Hematopoietic multipotent progenitor cell treated with erythropoietin and hydrocortisone succinate and interleukin-3 and kit ligand, for 8 days (in vitro differentiated cells): ENCODE data around the gene C21orf91.
A peak's percentile ranks its signal among the peaks of the same experiment; 100 is the strongest.

ENCODE experiments used
- DNase-seq: peaks from one replicate; pipeline ENCODE4 v3.0.0-alpha.2; 2015

Gene C21orf91

DNA sequence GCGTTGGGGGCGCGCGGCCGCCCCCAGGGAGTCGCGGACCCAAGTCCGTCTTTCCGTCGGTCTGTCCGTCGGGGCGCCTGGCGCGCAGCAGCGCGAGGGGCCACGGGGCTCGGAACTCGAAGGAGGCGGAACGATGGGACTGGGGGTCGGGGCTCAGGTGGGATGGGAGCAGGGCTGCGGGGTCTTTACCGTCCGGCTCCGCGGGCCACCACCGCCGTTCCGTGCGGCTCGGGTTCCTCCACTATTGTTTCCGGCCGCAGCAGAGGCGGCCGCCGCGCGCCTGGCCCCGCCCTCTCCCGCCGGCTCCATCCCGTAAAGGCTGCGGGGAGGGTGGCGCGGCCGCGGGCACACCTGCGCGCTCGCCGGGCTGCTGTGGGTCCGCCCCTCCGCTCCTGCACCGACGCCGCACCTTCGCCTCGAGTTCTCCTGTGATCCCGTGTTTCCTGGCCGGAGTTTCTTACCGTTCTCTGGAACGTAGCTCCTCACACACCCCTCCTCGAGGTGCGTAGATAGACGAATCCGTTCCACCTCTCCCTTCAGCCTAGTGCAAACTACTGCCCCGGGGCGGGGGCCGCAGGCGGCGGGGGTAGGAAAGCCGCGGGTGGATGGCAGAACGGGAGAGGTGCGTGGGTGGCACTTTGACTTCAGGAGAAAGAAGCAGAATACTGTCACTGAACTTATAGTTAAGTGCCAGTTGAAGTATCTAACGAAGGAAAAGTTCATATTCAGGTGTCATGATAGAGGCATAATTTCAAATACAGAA lies at the start of gene C21orf91:
Gene C21orf91 (minus strand): TSS at position 243 of the 763 bp plus-strand sequence. CDS start 1,038 bp downstream, outside the sequence.
- DNase-seq = peak; percentile 91

DNA sequence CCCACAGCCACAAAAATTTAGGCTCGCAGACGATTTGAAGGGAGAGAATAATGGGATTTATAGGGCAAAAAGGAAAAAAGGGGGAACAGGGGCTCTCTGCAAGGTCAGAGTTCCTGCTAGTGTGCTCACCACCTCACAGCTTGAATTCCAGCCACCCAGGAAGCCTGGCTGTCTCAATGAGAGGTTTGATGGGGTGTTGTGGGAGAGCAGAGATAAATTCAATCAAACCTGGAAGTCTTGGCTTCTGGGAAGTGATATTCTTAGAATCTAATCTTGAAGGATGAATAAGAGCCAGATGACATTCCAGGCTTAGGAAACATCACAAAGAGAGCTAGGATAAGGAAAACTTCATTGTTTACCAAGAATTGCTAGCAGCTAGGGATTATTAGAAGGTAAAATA lies 47.4 kb upstream of the C21orf91 start:
- no peak for DNase-seq

DNA sequence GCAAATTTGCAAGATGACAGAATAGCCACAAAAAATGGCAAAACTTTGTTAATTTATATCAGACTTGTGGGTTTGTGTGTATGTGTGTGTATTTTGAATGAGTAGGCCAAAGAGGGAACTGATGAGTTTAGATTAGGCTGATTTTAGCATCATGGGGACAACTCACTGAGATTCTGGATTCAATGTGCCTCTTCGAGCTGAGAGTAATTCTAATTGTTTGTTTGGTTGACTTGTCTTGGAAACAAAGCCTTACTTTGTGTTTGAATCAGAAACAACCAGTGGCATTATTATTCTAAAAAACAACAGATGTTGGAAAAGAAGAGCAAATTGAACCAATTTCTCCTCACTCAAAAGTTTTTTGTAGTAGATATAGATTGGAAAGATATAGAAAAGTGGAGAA lies 40.5 kb upstream of the C21orf91 start:
- no peak for DNase-seq

DNA sequence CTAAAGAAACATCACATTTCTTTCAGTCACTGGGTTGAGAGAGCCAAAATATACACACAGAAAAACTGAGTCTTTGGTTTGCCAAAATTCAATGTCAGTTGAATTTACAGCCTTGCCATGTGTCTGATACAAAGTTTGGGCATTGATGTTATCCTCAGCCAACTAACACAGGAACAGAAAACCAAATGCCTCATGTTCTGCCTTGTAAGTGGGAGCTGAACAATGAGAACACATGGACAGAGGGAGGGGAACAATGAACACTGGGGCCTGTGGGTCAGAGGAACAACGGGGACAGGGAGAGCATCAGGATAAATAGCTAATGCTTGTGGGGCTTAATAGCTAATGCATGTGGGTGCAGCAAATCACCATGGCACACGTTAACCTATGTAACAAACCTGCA lies 39.6 kb upstream of the C21orf91 start:
- DNase-seq = no peak

DNA sequence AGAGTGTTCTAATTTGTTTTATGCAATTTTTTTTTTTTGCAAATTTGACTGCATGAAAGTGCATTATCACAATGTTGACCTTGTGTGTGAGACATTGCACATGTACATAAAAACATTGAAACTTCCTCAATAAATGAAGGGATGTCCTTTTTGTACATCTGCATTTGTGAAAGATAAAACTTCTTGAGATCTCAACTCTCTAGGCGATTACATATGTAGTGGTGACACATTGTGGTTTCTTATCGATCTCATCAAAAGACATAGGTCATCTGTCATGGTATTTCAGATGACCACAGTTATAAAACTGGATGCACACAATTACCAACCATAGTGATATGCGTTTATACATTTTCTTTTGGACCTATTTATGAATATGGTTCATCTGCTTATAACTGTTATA lies 35.6 kb upstream of the C21orf91 start:
- DNase-seq = peak; percentile 17

DNA sequence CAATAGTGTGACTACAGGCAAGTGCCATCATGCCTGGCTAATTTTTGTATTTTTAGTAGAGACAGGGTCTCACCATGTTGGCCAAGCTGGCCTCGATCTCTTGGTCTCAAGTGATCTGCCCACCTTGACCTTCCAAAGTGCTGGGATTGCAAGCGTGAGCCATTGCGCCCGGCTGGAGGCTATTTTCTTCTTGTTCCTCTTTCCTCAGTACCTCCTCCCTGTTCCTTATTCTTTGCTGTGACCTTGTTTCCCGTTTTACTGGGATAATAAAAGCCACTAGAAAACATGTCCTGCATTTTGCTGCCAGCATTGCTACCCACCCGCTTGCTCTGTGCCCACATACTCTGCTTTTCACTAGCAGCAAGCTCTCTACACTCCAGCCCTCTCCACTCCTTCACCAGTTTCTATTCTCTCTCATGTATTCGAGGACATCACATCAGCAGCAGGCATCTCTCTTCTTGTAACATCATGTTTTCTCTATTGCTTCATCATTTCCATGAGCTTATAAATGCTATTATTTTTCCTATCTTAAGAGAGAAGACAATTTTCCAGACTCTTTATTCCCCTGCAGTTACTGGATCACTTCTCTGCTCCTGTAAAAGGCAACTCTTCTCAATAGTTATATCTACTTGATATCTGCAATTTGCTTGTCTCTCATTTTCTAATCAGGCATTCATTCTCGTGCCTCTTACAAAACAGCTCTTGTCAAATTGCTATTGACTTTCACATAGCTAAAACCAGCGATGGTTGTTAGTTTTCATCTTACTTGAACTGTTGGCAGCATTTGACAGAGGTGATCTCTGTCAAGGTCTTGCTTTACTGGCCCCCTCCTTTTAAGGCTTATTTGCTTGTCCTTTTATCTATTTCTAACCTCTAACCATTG lies 34.5 kb upstream of the C21orf91 start:
- no peak for DNase-seq

DNA sequence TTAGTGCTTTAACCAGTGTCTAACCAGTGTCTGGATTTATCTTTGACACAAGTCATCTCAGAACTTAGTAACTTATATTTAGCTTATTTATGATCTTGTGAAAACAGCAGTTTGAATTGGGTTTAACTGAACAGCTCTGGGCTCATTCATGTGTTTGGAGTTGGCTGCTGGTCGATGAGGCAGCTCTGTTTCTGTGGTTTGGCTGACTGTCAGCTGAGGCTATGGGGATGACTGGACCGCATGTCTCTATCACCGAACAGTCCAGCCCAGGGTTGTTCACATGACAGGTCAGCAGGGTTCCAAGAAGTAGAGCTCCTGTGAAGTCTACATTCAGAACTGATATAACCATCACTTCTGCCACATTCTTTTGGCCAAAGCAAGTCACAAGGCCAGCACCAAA lies 29.1 kb upstream of the C21orf91 start:
- DNase-seq = peak; percentile 3

DNA sequence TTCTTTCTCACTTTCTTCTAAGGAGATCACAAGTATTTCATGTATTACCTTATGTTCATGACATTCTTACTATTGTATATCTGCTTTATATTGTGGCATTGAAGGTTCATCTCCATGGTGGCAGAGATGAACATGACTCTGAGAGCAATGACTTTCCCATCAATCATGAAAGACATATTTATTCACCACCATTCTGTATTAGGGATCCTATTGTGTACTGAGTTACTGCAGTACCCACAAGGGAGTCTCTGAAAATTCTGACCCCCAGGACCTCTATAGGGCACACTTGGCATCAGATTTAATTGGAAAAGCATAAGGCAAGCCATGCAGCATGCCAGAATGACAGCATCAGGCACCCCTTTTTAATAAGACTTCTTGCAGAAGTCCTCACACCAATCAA lies 21.9 kb upstream of the C21orf91 start:
- DNase-seq = no peak

DNA sequence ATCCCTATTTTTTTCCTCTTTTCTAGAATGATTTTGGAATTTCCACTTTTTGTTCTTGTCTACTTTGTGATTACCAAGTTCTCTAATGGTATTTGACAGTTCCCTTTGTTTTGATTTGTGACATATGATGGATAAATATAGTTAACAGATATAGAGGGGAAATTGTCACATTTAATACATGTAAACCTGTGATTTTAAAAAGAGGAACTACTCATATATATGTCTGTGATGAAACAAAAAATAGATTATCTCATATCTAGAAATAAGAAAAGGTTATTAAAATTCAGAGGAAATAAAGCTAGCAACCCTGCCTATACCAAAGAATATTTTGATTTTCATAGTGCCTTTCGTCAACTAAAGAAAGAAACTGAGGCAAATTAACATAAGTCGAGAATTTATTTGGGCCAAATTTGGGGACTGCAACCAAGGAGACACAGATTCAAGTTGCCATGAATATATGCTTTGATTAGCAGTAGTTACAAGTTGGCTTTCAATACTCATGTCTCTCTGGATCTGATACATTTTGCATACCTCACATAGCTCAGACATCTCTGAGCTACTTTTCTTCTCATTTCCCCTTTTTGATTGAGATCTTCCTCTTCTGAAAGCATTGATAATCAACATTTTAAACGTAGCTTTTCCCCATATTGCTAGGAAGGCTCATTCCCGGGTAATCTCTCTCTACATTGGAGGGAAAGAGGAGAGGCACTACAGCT lies 15.6 kb upstream of the C21orf91 start:
- DNase-seq = no peak

DNA sequence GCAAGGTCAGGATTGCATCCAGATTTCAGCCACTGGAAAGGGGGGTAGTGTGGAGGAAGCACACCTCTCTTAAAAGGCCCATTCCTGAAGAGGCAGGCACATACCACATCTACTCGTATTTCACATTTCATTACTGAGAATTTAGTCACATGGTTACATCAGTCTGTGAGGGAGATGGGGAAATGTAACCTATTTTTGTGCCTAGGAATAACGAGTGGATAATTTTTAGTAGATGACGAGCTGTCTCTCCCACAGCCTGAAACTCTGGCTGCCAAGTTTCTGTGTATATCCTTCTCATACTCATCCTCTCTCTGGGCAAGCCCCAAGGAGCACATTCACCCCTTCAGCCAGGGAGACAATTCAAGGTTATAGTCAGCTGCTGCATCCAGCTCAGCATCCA lies 10.3 kb upstream of the C21orf91 start:
- DNase-seq = no peak

DNA sequence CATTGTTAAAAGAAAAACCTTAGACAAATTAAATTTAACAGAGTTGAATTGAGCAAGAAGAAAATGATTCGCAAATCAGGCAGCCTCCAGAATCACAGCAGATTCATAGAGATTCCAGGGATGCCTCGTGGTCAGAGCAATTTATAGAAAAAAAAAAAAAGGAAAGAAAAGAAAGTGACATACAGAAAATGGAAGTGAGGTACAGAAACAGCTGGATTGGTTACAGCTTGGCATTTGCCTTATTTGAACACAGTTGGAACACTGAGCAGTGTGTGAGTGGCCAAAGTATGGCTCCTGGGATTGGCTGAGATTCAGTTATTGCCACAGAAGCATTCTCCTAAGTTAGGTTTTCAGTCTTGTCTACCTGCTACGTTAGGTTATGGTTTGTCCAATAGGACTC lies 9.1 kb upstream of the C21orf91 start:
- no peak for DNase-seq

DNA sequence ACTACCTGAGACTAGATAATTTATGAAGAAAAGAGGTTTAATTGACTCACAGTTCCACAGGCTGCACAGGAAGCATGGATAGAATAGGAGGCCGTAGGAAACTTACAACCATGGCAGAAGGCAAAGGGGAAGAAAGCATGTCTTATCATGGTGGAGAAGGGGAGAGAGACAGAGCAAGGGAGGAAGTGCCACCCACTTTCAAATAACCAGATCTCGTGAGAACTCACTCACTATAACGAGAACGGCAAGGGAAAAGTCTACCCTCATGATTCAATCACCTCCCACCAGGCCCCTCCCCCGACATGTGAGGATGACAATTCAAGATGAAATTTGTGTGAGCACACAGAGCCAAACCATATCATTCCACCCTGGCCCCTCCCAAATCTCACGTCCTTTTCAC lies 4.7 kb upstream of the C21orf91 start:
- no peak for DNase-seq

DNA sequence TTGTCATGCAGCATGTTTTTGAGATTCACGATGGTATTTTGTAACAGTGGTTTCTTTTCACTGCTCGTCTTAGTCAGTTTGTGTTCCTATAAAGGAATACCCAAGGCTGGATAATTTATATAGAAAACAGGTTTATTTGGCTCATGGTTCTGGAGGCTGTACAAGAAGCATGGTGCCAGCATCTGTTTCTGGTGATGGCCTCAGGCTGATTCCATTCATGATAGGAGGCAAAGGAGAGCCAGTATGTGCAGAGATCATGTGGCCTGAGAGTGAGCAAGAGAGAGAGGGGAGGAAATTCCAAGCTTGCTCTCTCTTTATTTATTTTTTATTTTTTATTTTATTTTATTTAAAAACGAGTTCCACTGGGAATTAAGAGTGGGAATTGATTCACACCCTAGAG lies 2.0 kb upstream of the C21orf91 start:
- DNase-seq = no peak

DNA sequence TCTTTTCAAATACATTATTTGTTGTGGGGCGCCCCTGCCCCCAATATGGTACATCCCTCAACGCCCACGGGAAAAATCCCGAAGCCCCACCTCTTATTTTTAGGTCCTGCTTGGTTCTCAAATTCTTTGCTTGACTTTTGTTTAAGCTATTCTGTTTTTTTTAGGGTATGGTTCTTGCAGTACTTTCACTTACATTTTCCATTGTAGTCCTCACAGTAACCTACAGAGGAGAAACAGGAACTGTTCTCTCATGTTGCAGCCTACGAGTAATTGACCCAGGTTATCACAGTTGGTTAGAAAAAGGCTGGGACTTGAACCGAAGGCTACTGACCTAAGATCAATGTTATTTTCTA lies 697 bp upstream of the C21orf91 start:
- no peak for DNase-seq

DNA sequence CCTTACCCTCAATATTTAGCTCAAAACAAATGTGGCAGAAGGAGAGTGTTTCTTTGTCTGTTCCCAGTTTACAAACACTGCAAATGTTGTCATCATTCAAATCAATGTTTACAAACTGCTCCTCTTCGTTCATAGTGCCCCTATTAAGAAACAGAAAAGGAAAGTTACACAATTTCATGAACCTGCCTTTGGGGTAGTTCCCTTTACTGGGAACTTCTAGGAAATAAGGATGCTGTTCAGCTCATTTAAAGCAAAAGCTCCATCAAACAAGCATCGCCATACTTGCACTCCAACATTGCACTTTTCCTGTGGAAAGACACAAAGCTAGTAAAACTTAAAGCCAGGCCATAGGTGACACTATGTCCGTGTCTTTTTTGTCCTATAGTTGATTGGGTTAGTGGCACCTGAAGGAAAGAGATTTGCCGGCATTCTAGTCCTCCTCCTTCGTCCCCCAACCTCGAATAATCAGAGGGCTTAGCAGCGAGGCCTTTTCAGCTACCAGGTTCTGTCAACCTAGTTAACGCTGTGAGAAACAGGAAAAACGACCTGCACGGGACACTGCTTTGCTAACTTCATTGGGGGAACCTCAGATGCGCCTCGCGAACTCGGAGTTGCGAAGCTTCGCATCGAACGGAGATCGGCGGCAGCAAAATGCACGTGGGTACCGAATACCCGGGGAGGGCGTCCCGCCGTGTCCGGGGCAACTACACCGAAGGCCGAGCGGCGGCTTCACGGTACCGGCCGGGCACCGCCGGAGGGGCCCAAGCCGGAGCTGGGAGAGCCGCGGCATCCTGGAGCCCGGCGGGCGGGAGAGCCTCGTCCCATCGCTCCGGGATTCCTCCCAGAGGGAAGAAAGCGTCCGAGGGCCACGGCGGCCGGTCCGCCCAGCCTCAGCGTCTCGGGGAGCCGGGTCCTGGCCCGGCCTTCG lies 706 bp downstream of the C21orf91 start:
- peak; percentile 21 for DNase-seq

DNA sequence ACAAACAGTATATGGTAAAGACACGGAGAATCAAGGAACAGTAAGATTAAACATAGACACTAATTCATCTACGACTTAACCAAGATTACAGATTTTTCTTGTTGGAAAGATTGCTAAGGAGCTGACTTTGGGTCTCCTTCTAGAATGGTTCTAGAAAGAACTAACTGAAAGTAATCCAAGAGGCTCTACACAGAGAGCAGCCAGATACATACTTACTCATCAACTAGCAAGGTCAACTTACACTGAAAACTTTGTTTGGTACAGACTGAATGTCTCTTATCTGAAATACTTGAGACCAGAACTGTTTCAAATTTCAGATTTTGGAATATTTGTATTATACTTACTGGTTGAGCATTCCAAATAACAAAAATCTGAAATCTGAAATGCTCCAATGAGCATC lies 5.8 kb downstream of the C21orf91 start:
- DNase-seq = no peak

DNA sequence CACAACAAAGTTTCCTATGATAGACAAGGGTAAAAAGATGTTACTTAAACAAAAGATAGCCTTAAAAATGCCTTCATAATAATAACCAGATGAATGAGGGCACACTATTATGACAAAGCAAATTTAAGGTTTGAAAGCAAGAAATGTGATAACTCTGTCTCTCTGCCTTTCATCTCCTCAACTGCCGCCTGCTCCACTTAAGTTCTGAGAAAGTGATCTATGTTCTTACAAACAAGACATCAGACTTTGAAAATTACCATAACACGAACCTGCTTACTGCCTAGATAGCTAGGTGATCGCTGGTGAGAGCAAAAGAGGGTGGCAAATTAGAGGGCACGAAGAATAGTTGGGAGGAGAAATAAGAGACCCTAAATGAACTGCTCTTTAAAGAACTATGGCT lies 13.2 kb downstream of the C21orf91 start:
- no peak for DNase-seq

DNA sequence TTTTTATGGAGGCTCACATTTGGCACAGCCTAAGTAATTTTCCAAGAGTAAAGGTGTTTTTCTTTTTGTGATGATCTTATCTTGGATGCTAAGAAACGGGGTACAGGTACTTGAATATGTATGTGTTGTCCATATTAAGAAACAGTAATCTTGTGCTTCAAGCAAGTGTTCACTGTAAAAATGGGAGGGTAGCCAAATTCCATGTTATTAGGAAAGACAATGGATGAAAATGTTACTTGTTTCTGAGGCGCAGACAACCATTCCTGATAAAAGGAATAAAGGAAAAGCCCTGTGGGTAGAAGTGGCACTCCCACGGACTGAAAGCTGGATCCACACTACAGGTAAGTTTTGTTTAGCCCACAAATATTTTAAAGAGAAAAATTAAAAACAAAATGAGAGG lies 15.6 kb downstream of the C21orf91 start:
- DNase-seq = no peak

DNA sequence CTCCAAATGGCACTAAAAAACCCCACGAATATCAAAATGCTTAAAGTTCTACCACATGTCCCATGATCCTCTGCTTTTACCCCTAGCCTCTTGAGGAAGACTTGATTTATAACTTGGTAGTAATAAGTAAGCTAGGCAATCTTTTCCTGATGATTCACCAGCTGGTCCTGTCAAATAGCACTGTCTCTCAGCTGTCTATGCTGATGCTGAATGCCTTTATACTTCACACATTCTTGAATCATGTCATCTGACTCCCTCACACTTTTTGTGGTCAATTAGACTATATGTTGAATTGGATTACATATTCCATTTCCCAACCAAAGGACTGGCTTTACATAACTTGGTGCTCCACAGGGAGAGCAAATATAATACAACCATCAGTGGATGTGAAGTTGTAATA lies 16.6 kb downstream of the C21orf91 start:
- no peak for DNase-seq

DNA sequence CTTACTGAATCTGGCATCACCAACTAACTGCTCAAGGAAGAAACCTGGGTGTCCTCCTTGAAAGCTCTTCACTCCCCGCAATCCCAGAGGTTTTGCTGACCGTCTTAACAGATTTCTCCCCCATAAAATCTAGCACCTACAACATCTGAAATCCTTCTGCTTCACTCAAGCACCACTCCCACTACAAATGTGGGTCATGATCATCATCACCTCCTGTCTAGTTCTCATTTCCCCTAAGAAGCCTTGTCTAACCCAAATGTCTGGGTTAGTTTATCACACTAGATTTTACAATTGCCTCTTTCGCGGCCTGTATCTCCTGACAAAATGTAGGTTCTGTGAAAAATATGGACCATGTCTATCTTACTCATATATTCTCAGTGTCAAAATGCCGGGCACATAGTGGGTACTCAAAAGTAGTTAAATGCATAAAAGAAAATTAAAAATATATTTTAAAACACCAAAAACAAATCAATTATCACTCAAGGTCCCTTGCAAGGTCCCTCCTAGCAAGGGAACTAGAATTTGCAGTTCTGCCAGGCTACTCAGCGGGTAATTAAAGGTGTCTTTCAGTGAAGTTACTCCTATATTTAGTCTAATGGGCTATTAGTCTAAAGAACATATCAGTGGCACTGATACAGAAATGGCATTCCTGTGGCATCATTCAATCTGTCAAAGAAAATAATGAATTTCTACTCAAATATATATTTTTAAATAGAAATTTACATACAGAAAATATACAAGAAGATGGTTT lies 19.6 kb downstream of the C21orf91 start:
- no peak for DNase-seq

DNA sequence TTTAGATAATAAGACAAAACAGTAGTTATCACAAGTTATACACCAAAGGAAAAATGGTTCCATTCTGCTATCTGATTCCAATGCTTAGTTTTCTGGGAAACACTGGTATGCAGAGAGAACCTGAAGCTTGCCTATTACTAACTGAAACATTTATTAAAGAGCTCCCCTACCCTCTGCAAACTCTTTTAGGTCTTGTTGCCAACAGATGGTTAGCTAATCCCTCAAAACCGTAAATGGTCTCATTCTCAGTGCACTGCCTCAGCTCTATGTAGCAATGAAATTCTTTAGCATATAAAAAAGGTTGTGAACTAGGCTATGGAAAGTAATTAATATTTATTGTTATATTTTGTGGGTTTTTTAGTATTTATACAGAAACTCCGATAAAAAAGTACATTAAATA lies 20.4 kb downstream of the C21orf91 start:
- no peak for DNase-seq

DNA sequence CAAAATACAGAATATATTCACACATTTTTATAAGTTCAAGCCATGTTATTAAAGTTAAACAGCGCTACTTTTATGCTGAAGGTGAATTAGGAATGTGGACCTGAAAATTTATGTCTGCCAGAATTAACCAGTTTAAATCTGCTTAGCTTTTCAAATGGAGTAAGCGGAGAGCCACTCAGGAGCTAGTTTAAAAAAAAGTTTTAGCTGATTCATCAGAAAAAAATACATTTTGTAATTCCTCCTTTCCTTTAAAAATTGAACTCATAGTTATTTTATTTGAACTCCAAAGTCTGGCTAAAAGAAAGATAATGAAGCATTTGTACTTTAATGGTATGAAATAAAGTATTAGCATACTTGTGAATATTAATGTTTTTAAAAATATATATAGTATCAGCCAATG lies 21.2 kb downstream of the C21orf91 start:
- no peak for DNase-seq
